Measurements from ENCODE around the gene BACH2. TPM values are rescaled to one million over a fixed set of nuclear protein-coding genes. Genes with fewer than 3 reads are reported as not detected.

Gene BACH2
- total and polyA plus RNA-seq, 2 experiments from 2014 or later: 1.6 to 5.7 TPM

DNA sequence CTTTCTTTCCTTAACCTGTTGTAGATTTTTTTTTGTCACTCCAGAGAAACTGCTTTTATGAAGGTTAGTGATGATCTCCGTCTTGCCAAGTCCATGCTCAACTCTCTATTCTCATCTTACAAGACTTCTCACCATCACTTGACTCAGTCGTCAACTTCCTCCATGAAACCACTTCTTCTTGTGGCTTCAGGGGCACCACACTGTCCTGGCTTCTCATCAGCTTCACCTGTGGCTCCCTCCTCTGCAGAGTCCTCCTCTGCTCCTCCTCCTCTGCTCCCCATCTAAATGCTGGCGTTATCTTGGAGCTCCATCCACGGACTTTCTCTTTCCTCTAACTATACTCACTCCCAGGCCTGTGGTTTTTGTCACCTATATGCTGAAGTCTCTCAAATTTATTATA, 187.5 kb downstream of the BACH2 start:
- no peak overlapping the region for H2AFZ ChIP-seq
- H3K27me3 Mint-ChIP-seq (ENCODE audit: insufficient read depth, low read depth, poor library complexity): peaks cover 1% of the 10 kb centered on the region
- DNase-seq (ENCODE audit: low spot score) (no peak), ATAC-seq (no peak)
- no peaks in the 10 kb centered on the region for H3K79me2 ChIP-seq (replicated peaks; ENCODE audit: insufficient read depth)
- peaks cover 5% of the 10 kb centered on the region; the same call in 1 of the 3 replicates for H3K36me3 Mint-ChIP-seq (ENCODE audit: low read depth)
- no peaks in the 10 kb centered on the region for H4K20me1 ChIP-seq (replicated peaks; ENCODE audit: insufficient read depth)
- H3K4me3 Mint-ChIP-seq: no peak overlapping the region
- H3K27ac ChIP-seq (ENCODE audit: low read depth): no peak overlapping the region
- TF ChIP-seq JUNB (IDR thresholded peaks at IDR 0.05; ENCODE audit: unreplicated experiment) (no peak), EZH2 (IDR thresholded peaks at IDR 0.05; ENCODE audit: low read depth, unreplicated experiment) (no peak), EZH2phosphoT487 (IDR thresholded peaks at IDR 0.05; ENCODE audit: unreplicated experiment) (no peak), ZNF331 (CRISPR knock-in tag; IDR thresholded peaks at IDR 0.05; ENCODE audit: low read depth) (no peak), NANOG (IDR thresholded peaks at IDR 0.05; ENCODE audit: borderline replicate concordance) (no peak), CREB1 (CRISPR knock-in tag; IDR thresholded peaks at IDR 0.05; ENCODE audit: low read depth) (no peak), POLR2AphosphoS5 (IDR thresholded peaks at IDR 0.05; ENCODE audit: low read depth) (no peak), STAT1 (IDR thresholded peaks at IDR 0.05; ENCODE audit: unreplicated experiment) (no peak), CTCF (conservative IDR thresholded peaks at IDR 0.05; ENCODE audit: low read depth in 2 of 2) (no peak), ZNF114 (CRISPR knock-in tag; IDR thresholded peaks at IDR 0.05) (no peak)
- TF ChIP-seq, protein P1, sequence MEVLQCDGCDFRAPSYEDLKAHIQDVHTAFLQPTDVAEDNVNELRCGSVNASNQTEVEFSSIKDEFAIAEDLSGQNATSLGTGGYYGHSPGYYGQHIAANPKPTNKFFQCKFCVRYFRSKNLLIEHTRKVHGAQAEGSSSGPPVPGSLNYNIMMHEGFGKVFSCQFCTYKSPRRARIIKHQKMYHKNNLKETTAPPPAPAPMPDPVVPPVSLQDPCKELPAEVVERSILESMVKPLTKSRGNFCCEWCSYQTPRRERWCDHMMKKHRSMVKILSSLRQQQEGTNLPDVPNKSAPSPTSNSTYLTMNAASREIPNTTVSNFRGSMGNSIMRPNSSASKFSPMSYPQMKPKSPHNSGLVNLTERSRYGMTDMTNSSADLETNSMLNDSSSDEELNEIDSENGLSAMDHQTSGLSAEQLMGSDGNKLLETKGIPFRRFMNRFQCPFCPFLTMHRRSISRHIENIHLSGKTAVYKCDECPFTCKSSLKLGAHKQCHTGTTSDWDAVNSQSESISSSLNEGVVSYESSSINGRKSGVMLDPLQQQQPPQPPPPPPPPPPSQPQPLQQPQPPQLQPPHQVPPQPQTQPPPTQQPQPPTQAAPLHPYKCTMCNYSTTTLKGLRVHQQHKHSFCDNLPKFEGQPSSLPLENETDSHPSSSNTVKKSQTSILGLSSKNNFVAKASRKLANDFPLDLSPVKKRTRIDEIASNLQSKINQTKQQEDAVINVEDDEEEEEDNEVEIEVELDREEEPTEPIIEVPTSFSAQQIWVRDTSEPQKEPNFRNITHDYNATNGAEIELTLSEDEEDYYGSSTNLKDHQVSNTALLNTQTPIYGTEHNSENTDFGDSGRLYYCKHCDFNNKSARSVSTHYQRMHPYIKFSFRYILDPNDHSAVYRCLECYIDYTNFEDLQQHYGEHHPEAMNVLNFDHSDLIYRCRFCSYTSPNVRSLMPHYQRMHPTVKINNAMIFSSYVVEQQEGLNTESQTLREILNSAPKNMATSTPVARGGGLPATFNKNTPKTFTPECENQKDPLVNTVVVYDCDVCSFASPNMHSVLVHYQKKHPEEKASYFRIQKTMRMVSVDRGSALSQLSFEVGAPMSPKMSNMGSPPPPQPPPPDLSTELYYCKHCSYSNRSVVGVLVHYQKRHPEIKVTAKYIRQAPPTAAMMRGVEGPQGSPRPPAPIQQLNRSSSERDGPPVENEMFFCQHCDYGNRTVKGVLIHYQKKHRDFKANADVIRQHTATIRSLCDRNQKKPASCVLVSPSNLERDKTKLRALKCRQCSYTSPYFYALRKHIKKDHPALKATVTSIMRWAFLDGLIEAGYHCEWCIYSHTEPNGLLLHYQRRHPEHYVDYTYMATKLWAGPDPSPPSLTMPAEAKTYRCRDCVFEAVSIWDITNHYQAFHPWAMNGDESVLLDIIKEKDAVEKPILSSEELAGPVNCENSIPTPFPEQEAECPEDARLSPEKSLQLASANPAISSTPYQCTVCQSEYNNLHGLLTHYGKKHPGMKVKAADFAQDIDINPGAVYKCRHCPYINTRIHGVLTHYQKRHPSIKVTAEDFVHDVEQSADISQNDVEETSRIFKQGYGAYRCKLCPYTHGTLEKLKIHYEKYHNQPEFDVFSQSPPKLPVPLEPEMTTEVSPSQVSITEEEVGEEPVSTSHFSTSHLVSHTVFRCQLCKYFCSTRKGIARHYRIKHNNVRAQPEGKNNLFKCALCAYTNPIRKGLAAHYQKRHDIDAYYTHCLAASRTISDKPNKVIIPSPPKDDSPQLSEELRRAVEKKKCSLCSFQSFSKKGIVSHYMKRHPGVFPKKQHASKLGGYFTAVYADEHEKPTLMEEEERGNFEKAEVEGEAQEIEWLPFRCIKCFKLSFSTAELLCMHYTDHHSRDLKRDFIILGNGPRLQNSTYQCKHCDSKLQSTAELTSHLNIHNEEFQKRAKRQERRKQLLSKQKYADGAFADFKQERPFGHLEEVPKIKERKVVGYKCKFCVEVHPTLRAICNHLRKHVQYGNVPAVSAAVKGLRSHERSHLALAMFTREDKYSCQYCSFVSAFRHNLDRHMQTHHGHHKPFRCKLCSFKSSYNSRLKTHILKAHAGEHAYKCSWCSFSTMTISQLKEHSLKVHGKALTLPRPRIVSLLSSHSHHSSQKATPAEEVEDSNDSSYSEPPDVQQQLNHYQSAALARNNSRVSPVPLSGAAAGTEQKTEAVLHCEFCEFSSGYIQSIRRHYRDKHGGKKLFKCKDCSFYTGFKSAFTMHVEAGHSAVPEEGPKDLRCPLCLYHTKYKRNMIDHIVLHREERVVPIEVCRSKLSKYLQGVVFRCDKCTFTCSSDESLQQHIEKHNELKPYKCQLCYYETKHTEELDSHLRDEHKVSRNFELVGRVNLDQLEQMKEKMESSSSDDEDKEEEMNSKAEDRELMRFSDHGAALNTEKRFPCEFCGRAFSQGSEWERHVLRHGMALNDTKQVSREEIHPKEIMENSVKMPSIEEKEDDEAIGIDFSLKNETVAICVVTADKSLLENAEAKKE (CRISPR knock-in tag; IDR thresholded peaks at IDR 0.05): no peak
- TF ChIP-seq, protein P2, sequence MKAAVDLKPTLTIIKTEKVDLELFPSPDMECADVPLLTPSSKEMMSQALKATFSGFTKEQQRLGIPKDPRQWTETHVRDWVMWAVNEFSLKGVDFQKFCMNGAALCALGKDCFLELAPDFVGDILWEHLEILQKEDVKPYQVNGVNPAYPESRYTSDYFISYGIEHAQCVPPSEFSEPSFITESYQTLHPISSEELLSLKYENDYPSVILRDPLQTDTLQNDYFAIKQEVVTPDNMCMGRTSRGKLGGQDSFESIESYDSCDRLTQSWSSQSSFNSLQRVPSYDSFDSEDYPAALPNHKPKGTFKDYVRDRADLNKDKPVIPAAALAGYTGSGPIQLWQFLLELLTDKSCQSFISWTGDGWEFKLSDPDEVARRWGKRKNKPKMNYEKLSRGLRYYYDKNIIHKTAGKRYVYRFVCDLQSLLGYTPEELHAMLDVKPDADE (IDR thresholded peaks at IDR 0.05): no peak
- TF ChIP-seq, protein P3, sequence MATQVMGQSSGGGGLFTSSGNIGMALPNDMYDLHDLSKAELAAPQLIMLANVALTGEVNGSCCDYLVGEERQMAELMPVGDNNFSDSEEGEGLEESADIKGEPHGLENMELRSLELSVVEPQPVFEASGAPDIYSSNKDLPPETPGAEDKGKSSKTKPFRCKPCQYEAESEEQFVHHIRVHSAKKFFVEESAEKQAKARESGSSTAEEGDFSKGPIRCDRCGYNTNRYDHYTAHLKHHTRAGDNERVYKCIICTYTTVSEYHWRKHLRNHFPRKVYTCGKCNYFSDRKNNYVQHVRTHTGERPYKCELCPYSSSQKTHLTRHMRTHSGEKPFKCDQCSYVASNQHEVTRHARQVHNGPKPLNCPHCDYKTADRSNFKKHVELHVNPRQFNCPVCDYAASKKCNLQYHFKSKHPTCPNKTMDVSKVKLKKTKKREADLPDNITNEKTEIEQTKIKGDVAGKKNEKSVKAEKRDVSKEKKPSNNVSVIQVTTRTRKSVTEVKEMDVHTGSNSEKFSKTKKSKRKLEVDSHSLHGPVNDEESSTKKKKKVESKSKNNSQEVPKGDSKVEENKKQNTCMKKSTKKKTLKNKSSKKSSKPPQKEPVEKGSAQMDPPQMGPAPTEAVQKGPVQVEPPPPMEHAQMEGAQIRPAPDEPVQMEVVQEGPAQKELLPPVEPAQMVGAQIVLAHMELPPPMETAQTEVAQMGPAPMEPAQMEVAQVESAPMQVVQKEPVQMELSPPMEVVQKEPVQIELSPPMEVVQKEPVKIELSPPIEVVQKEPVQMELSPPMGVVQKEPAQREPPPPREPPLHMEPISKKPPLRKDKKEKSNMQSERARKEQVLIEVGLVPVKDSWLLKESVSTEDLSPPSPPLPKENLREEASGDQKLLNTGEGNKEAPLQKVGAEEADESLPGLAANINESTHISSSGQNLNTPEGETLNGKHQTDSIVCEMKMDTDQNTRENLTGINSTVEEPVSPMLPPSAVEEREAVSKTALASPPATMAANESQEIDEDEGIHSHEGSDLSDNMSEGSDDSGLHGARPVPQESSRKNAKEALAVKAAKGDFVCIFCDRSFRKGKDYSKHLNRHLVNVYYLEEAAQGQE (IDR thresholded peaks at IDR 0.05; ENCODE audit: unreplicated experiment): no peak
- H3K9me2 ChIP-seq (ENCODE audit: insufficient read depth): peaks cover under 1% of the 10 kb centered on the region; the same call in 1 of the 2 replicates
- H3K27ac Mint-ChIP-seq: no peak overlapping the region
- peaks cover 5% of the 10 kb centered on the region for H3K4me1 Mint-ChIP-seq
- H3K4me1 ChIP-seq (ENCODE audit: insufficient read depth): no peaks in the 10 kb centered on the region
- H3K9me3 Mint-ChIP-seq: peaks cover 11% of the 10 kb centered on the region
- H3K4me3 ChIP-seq: no peak overlapping the region
- H3K27me3 ChIP-seq (ENCODE audit: insufficient read depth): no peaks in the 10 kb centered on the region
- no peak overlapping the region for H3K4me2 ChIP-seq
- no peaks in the 10 kb centered on the region for H3F3A ChIP-seq (replicated peaks; ENCODE audit: low read depth)
- no peaks in the 10 kb centered on the region for H3K36me3 ChIP-seq (ENCODE audit: insufficient read depth)

Measured in GM23338 (cell line).